Keratinocyte (primary cell): ENCODE results near the gene CBY1. TPM values are rescaled to one million over a fixed set of nuclear protein-coding genes. Genes with fewer than 3 reads are reported as not detected.

Experiments used
- DNase-seq: peaks from one replicate; pipeline ENCODE4 v3.0.0-alpha.2; 2011; ENCODE audit warnings: low read depth, missing footprints, low spot score
- FAIRE-seq: peaks from 2 replicates; lab custom pipeline; 2011; peaks lifted over from hg19 to GRCh38; lab: Jason Lieb, UNC
- H2AFZ ChIP-seq: 2 replicates; pipeline ENCODE4 v1.6.0; 2012; ENCODE audit warnings: low read length, control low read depth, inconsistent platforms; ENCODE audit not compliant: control insufficient read depth
- H3K27ac ChIP-seq: 2 replicates; pipeline ENCODE4 v1.5.1; 2011; ENCODE audit warnings: low read length; ENCODE audit not compliant: control insufficient read depth, insufficient read depth
- H3K27me3 ChIP-seq: 3 replicates; pipeline ENCODE4 v1.6.0; 2011; ENCODE audit warnings: low read length; ENCODE audit not compliant: control insufficient read depth, insufficient read depth; ENCODE audit errors: extremely low read depth
- H3K36me3 ChIP-seq, 2 experiments: 2 replicates in 1 of 2; 3 replicates in 1 of 2; pipeline ENCODE4 v1.5.1; 2011; ENCODE audit warnings: low read length in 2 of 2, mild to moderate bottlenecking in 1 of 2; ENCODE audit not compliant: control insufficient read depth in 2 of 2, insufficient read depth in 2 of 2; ENCODE audit errors: extremely low read depth in 1 of 2
- H3K4me1 ChIP-seq: 3 replicates; pipeline ENCODE4 v1.5.1; 2011; ENCODE audit warnings: low read length; ENCODE audit not compliant: control insufficient read depth, insufficient read depth; ENCODE audit errors: extremely low read depth
- H3K4me2 ChIP-seq: 3 replicates; pipeline ENCODE4 v1.6.0; 2011; ENCODE audit warnings: low read depth, low read length; ENCODE audit not compliant: control insufficient read depth, insufficient read depth; ENCODE audit errors: extremely low read depth
- H3K4me3 ChIP-seq, 3 experiments: fragments of 200-600 bp in 1 of 3; sonication (generic) in 1 of 3; 2 replicates in 2 of 3; 3 replicates in 1 of 3; pipeline ENCODE4 v1.5.1; 2011 to 2016; ENCODE audit warnings: low read length in 3 of 3, mild to moderate bottlenecking in 3 of 3, control low read depth in 2 of 3, inconsistent platforms in 1 of 3, low read depth in 1 of 3, mixed read lengths in 1 of 3, mixed run types in 1 of 3, moderate library complexity in 1 of 3; ENCODE audit not compliant: control insufficient read depth in 2 of 3, insufficient read depth in 2 of 3; ENCODE audit errors: extremely low read depth in 1 of 3
- H3K79me2 ChIP-seq: 2 replicates; pipeline ENCODE4 v1.6.0; 2012; ENCODE audit warnings: low read length; ENCODE audit not compliant: control insufficient read depth, insufficient read depth
- H3K9ac ChIP-seq: 3 replicates; pipeline ENCODE4 v1.6.0; 2011; ENCODE audit warnings: low read length; ENCODE audit not compliant: control insufficient read depth, insufficient read depth; ENCODE audit errors: extremely low read depth
- H3K9me1 ChIP-seq: 3 replicates; pipeline ENCODE4 v1.6.0; 2011; ENCODE audit warnings: low read length; ENCODE audit not compliant: control insufficient read depth, insufficient read depth; ENCODE audit errors: extremely low read depth
- H3K9me3 ChIP-seq: 2 replicates; pipeline ENCODE4 v1.5.1; 2012; ENCODE audit warnings: low read depth, low read length; ENCODE audit not compliant: control insufficient read depth
- H4K20me1 ChIP-seq: 3 replicates; pipeline ENCODE4 v1.6.0; 2011; ENCODE audit warnings: low read length; ENCODE audit not compliant: control insufficient read depth, insufficient read depth; ENCODE audit errors: extremely low read depth
- CTCF ChIP-seq, 3 experiments: IDR thresholded peaks in 1 of 3; conservative IDR thresholded peaks in 1 of 3; optimal IDR thresholded peaks in 1 of 3; 2 replicates in 2 of 3; 3 replicates in 1 of 3; pipeline versions ENCODE3 to v1.5.1; 2011; ENCODE audit warnings: low read length in 3 of 3, mild to moderate bottlenecking in 3 of 3, moderate library complexity in 2 of 3, control low read depth in 1 of 3, inconsistent platforms in 1 of 3; ENCODE audit not compliant: insufficient read depth in 2 of 3; ENCODE audit errors: extremely low read depth in 1 of 3
- EZH2 ChIP-seq: IDR thresholded peaks from one replicate; pipeline ENCODE4 v1.6.1; 2012; ENCODE audit warnings: inconsistent platforms, mild to moderate bottlenecking, low read length, moderate library complexity
- dilution Hi-C: fragments of 300-500 bp; cut with MboI; formaldehyde crosslinking; loops from one replicate; pipeline ENCODE4 v1.7.0; 2020; ENCODE audit warnings: low sequenced_read_pairs; ENCODE audit not compliant: extremely low pct_ligation_motif_present
- polyA plus RNA-seq, 5 experiments: library from polyadenylated mRNA; depleted of rRNA in 3 of 5; stranded (reverse) in 3 of 5; stranded (forward) in 1 of 5; unstranded in 1 of 5; fragments of >200 nt; gene quantifications; 1 replicate in 1 of 5; 2 replicates in 3 of 5; 3 replicates in 1 of 5; pipeline versions ENCODE4 v1.2.1 to v1.2.3, GENCODE V29; 2011 to 2012; ENCODE audit warnings: missing spikeins in 2 of 5, low read depth in 1 of 5, low replicate concordance in 1 of 5

CBY1 gene
- polyA plus RNA-seq, 1 donor (not counting 4 experiments of a cell fraction or from before 2014, with no cell fraction given), result 40.3 TPM

GRCh38 chr22:38645430-38645829, 11.0 kb upstream of the CBY1 start:
- Histone ChIP-seq H3K27me3 (no peaks in the 10 kb centered on the region), H3K4me1 (peaks cover 8% of the 10 kb centered on the region), H3K27ac (no peak overlapping the region), H3K36me3 (no peaks in the 10 kb centered on the region), H2AFZ (peak overlapping the region; percentile 49), H3K9me1 (no peaks in the 10 kb centered on the region), H3K79me2 (no peaks in the 10 kb centered on the region), H3K4me3 (no peak overlapping the region), H3K9ac (no peak overlapping the region), H3K9me3 (no peaks in the 10 kb centered on the region), H4K20me1 (no peaks in the 10 kb centered on the region), H3K4me2 (peak overlapping the region; percentile 57)
- no peak for FAIRE-seq
- dilution Hi-C loops, result no loop called here
- TF ChIP-seq EZH2, result no peak
- no peak for TF ChIP-seq CTCF (optimal IDR thresholded peaks at IDR 0.05 in 1 of 3, IDR thresholded peaks at IDR 0.05 in 1 of 3, conservative IDR thresholded peaks at IDR 0.05 in 1 of 3; ENCODE audit: extremely low read depth in 1 of 3, insufficient read depth in 2 of 3, low read length in 3 of 3)
- DNase-seq, result no peak

GRCh38 chr22:38649841-38650522, 6.5 kb upstream of the CBY1 start:
- FAIRE-seq, result no peak
- Histone ChIP-seq H3K4me1 (peaks cover 11% of the 10 kb centered on the region), H4K20me1 (no peaks in the 10 kb centered on the region), H3K9me1 (no peaks in the 10 kb centered on the region), H3K36me3 (no peaks in the 10 kb centered on the region), H2AFZ (no peak overlapping the region), H3K27ac (no peak overlapping the region), H3K79me2 (no peaks in the 10 kb centered on the region), H3K9ac (no peak overlapping the region), H3K27me3 (no peaks in the 10 kb centered on the region), H3K4me3 (no peak overlapping the region), H3K4me2 (no peak overlapping the region), H3K9me3 (no peaks in the 10 kb centered on the region)
- DNase-seq, result no peak
- TF ChIP-seq EZH2 (no peak), CTCF (optimal IDR thresholded peaks at IDR 0.05 in 1 of 3, IDR thresholded peaks at IDR 0.05 in 1 of 3, conservative IDR thresholded peaks at IDR 0.05 in 1 of 3; ENCODE audit: extremely low read depth in 1 of 3, insufficient read depth in 2 of 3, low read length in 3 of 3) (no peak)
- dilution Hi-C loops, result no loop called here
